GM21381 (cell line): ENCODE data around the gene TRMT61A.

Experiments
- ATAC-seq: cut with Tn5 transposase; IDR thresholded peaks from one replicate; pipeline ENCODE4 v1.9.1; 2021; ENCODE audit warnings: mild to moderate bottlenecking, moderate library complexity; ENCODE audit not compliant: unreplicated experiment

Gene TRMT61A

DNA sequence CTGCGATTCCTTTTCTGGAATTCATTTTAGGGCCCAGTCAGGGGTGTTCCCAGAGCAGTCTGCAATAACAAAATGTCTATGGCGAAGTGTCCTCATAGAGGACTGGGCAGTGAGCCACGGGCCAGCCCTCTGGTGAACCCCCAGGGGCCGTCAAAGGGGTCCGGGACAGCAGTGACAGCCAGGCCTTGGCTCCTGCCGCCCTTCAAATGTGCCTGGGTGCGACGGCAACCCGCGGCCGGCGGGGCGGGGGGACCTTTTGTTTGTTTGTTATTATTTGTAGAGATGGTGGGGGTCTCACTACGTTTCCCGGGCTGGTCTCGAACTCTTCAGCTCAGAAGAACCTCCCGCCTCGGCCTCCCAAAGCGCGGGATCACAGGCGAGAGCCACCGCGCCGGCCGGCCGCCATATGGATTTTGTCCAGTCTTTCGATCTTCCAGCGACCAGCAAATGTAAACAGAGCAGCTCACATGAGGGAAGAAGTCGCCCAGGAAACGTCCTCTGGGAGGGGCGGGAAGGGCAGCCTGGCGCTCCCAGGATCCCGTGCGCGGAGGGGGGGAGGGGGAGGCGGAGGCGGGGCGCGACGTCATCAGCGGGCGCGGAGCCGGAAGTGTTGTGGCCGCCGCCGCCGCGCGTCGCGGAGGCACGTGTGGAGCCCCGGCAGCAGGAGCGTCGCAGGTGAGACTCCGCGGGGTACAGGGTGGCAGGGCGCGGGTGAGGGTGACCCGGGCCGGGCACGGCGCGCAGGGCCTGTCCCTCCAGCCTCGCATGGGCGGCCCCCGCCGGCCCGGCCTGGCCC lies at the start of gene TRMT61A:
TSS of gene TRMT61A (plus strand) at position 610 of the 796 bp plus-strand sequence. CDS start 783 bp downstream, outside the sequence.
- ATAC-seq = peak; percentile 37

- peak; percentile 74 for ATAC-seq
These were observed 48.4 kb upstream of the TRMT61A start for GRCh38 chr14:103480595-103480994.

DNA sequence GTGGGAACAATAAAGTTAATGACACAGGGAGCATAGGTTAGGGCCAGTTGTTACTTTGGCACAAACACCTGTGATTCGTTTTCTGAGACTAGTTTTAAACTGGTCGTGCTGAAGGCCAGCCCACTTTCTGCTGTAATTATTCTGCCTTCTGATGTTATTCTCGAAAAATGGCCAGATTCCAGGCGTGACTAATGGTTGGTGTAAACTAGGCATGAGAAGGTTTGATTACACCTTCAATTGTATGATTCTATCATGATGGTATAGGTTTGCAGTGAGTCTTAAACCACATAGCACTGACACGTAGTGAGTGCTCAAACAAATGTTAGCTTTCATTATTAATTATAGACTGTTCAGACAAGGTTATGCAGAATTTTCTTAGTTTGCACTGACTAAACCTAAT lies 45.4 kb upstream of the TRMT61A start:
- ATAC-seq = no peak

DNA sequence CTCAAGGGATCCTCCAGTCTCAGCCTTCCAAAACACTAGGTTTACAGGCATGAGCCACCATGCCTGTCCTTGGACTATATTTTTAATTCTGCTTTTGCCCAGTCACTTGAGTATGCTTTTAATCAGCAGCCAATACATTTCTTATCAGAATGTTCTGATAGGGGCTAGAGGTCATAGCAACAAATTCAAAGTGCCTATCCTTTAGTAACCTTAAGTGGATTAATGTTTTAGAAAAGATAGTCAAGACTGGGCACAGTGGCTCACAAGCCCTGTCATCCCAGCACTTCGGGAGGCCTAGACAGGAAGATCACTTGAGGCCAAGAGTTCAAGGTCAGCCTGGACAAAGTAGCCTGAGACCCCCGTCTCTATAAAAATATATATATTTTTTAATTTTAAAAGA lies 43.5 kb upstream of the TRMT61A start:
- ATAC-seq = no peak

DNA sequence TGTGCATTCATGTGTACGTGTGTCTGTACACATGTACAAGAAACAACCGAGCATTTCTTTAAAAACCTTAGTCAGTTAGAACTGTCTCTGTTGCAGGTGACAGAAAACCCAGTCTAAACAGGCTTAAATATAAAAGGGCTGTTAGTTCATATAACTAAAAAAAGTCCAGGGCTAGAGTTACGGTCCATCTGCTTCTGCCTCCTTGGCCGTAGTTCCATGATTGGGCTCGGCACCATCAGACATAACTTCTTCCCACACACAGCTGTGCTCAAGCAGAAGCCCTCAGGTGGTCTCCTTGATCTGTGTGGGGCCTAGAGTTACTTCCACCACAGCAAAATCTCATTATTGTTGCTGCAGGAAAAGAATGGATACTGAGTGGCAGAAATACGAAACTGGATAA lies 40.9 kb upstream of the TRMT61A start:
- ATAC-seq = no peak

DNA sequence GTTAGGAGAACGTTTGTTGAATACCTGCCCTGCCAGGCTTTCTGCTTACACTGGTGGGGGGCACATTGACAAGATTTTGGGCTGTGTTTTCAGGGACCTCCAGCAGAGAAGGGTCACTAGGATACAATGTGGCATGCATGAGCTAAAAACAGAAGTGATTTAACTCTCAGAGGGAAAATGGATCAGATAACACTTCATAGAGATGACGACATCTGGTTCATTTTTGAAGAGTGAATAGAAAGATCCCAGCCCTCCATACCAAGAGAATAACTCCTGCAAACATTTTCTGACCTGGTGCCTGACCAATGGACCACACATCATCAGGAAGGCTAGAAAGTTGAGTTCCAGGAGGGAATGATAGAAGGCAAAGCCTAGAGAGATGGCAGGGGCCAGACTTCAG lies 40.0 kb upstream of the TRMT61A start:
- no peak for ATAC-seq

GRCh38 chr14:103489621-103490020 lies 39.4 kb upstream of the TRMT61A start:
- no peak for ATAC-seq

DNA sequence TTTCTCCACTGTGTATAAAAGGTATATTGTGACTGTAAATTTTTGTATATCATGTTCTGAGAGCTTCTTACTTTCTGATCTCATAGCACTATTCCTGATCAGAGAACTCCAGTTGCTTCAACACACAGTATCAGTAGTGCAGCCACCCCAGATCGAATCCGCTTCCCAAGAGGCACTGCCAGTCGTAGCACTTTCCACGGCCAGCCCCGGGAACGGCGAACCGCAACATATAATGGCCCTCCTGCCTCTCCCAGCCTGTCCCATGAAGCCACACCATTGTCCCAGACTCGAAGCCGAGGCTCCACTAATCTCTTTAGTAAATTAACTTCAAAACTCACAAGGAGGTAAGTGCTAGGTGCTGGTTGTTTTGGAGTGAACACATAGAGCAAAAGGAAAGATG lies 37.3 kb upstream of the TRMT61A start:
- ATAC-seq = no peak

DNA sequence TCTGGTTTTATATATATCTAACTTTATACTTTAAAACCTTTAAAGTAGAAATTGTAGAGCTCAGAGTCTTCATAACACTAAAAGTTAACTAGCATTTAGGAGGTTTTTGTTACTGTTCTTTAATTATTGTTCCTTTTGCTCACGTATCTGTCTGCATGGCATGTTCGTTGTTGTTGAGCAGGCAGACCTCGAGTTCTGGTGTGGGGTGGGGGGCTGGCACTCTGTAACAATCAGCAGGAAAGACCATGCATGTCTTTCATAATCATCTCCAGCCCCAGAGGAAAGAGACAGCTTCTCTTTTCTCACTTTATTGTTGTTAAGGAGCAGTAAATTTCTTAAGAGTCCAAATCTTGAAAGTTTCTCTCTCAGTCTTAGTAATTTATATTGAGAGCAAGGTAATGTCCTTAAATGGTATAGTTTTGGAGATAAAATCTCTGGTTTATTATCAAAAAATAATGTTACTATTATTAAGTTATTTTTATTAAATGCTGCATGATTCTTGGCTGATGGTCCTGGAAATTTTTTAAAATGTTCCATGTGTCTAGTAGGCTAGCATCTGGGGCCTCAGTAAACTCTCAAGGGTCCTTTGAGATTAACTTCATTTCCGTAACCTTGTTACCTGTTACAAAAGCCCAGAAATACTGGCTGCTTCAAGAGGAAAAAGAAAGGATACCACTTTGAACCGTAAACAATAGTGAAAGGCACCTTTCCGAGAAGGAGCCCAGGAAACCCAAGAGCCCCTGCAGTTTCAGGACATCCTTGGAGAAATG lies 36.7 kb upstream of the TRMT61A start:
- no peak for ATAC-seq

- no peak for ATAC-seq
These were observed 33.1 kb upstream of the TRMT61A start for GRCh38 chr14:103495854-103496253.

- ATAC-seq = no peak
These were observed 32.2 kb upstream of the TRMT61A start for GRCh38 chr14:103496776-103497175.

GRCh38 chr14:103499709-103500108 lies 29.3 kb upstream of the TRMT61A start:
- ATAC-seq = no peak

GRCh38 chr14:103500148-103500990 lies 28.6 kb upstream of the TRMT61A start:
- ATAC-seq = peak; percentile 54

DNA sequence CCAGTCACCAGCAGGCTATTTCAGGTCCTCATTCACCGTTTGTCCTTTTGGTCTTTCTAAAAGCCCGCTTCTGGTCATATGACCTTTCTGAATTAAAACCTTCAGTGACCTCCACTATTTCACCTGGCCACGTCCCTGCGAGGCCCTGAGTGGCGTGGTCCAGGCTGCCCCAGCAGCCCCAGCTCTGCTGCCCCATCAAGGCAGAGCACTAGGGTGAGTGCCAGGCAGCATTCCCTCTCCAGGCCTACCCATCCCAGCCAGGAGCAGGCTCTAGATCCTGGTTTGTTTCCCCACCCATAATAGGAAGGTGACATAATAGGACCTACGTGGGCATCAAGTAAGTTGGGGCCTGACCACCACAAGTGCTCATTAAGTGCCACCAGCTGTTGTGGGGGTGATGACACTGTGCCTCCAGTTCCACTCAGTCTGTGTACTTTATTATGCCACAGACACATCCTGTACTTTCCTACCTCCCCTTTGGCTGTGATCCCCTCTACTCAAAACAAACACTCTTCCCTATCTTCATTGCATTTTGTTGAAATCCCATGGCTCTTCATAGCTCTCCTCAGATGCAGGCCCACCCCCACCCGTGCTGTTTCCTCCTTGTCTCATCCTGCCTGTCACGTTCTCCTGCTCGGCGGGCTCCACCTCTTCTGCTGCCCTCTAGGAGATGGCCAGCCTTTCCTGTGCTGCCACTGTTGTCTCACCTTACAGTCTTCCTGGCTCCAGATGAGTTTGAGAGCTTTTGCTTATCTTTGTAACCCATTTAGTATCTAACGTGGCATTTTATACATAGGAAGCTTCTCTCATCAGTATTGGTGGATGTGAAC lies 27.7 kb upstream of the TRMT61A start:
- no peak for ATAC-seq

- ATAC-seq = no peak
These were observed 26.9 kb upstream of the TRMT61A start for GRCh38 chr14:103501921-103502669.

GRCh38 chr14:103502877-103503276 lies 26.1 kb upstream of the TRMT61A start:
- ATAC-seq = no peak

DNA sequence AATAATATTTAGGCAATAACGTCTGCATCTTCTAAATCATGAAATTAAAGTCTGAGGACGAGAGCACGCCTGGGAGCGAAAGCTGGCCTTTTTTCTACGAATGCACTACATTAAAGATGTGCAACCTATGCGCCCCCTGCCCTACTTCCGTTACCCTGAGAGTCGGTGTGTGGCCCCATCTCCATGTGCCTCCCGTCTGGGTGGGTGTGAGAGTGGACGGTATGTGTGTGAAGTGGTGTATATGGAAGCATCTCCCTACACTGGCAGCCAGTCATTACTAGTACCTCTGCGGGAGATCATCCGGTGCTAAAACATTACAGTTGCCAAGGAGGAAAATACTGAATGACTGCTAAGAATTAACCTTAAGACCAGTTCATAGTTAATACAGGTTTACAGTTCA lies 25.7 kb upstream of the TRMT61A start:
- ATAC-seq = no peak

GRCh38 chr14:103504991-103505565 lies 23.9 kb upstream of the TRMT61A start:
- no peak for ATAC-seq

- no peak for ATAC-seq
These were observed 21.2 kb upstream of the TRMT61A start for GRCh38 chr14:103507751-103508150.
